ENCODE data around the gene IFT57.

- TF ChIP-seq, protein P1, sequence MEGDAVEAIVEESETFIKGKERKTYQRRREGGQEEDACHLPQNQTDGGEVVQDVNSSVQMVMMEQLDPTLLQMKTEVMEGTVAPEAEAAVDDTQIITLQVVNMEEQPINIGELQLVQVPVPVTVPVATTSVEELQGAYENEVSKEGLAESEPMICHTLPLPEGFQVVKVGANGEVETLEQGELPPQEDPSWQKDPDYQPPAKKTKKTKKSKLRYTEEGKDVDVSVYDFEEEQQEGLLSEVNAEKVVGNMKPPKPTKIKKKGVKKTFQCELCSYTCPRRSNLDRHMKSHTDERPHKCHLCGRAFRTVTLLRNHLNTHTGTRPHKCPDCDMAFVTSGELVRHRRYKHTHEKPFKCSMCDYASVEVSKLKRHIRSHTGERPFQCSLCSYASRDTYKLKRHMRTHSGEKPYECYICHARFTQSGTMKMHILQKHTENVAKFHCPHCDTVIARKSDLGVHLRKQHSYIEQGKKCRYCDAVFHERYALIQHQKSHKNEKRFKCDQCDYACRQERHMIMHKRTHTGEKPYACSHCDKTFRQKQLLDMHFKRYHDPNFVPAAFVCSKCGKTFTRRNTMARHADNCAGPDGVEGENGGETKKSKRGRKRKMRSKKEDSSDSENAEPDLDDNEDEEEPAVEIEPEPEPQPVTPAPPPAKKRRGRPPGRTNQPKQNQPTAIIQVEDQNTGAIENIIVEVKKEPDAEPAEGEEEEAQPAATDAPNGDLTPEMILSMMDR (IDR thresholded peaks at IDR 0.05; ENCODE audit: insufficient read depth, low read depth, low read length), result no peak
- no peak for TF ChIP-seq EZH2 (IDR thresholded peaks at IDR 0.05; ENCODE audit: insufficient read depth, low read length)
Measured at GRCh38 chr3:108200024-108200423, 22.2 kb downstream of the IFT57 start.
